Loucy (cell line): Measurements from ENCODE around the gene GLOD4.
"Not testable (repeated sequence)": the region's sequence is repeated elsewhere in the genome, so short reads cannot be mapped to it uniquely, and the experiment has no call there.

ENCODE experiments used
- H2AFZ ChIP-seq: fragments of 200-600 bp; sonication (generic); 2 replicates; pipeline ENCODE4 v1.6.0; 2016; ENCODE audit warnings: antibody characterized with exemption, mild to moderate bottlenecking, low read length, moderate library complexity
- H3F3A ChIP-seq: fragments of 200-600 bp; 2 replicates; pipeline ENCODE4 v1.6.0; 2016; ENCODE audit warnings: antibody characterized with exemption, low read depth, mild to moderate bottlenecking
- H3K27me3 ChIP-seq: fragments of 200-600 bp; sonication (generic); 2 replicates; pipeline ENCODE4 v1.6.1; 2014; ENCODE audit warnings: low read length, mild to moderate bottlenecking; ENCODE audit not compliant: insufficient read depth, poor library complexity, severe bottlenecking
- H3K36me3 ChIP-seq: fragments of 200-600 bp; sonication (generic); 2 replicates; pipeline ENCODE4 v1.6.1; 2016; ENCODE audit warnings: low read length; ENCODE audit not compliant: insufficient read depth
- H3K4me1 ChIP-seq: fragments of 200-600 bp; sonication (generic); 2 replicates; pipeline ENCODE4 v1.5.1; 2014; ENCODE audit warnings: low read length, mild to moderate bottlenecking; ENCODE audit not compliant: insufficient read depth, poor library complexity, severe bottlenecking
- H3K4me2 ChIP-seq: fragments of 200-600 bp; sonication (generic); 2 replicates; pipeline ENCODE4 v1.6.0; 2014; ENCODE audit warnings: antibody characterized with exemption, low read length, low read depth, mild to moderate bottlenecking; ENCODE audit not compliant: poor library complexity, severe bottlenecking
- H3K4me3 ChIP-seq: fragments of 200-600 bp; sonication (generic); 2 replicates; pipeline ENCODE4 v1.5.1; 2014; ENCODE audit warnings: low read length, mild to moderate bottlenecking, mixed read lengths; ENCODE audit not compliant: poor library complexity, severe bottlenecking
- H3K79me2 ChIP-seq: fragments of 200-600 bp; sonication (generic); 2 replicates; pipeline ENCODE4 v1.6.1; 2014; ENCODE audit warnings: low read length; ENCODE audit not compliant: insufficient read depth
- H3K9ac ChIP-seq: fragments of 200-600 bp; sonication (generic); 2 replicates; pipeline ENCODE4 v1.6.0; 2014; ENCODE audit warnings: mild to moderate bottlenecking, low read depth, low read length, moderate library complexity; ENCODE audit not compliant: poor library complexity, severe bottlenecking
- H3K9me2 ChIP-seq: fragments of 200-600 bp; sonication (generic); replicated peaks from 2 replicates; pipeline ENCODE4 v1.6.1; 2016; ENCODE audit warnings: low read depth, low read length, mixed read lengths
- H3K9me3 ChIP-seq: fragments of 200-600 bp; sonication (generic); 2 replicates; pipeline ENCODE4 v1.6.1; 2014; ENCODE audit warnings: mild to moderate bottlenecking, antibody characterized with exemption, low read length, low read depth; ENCODE audit not compliant: insufficient read depth
- H4K20me1 ChIP-seq: fragments of 200-600 bp; sonication (generic); 2 replicates; pipeline ENCODE4 v1.6.0; 2014; ENCODE audit warnings: antibody characterized with exemption, low read length, mild to moderate bottlenecking; ENCODE audit not compliant: insufficient read depth, poor library complexity, severe bottlenecking
- CTCF ChIP-seq: fragments of 200-600 bp; sonication (generic); conservative IDR thresholded peaks from 2 replicates; pipeline ENCODE4 v1.5.1; 2014; ENCODE audit warnings: mild to moderate bottlenecking, antibody characterized with exemption, low read length
- EZH2phosphoT487 ChIP-seq: fragments of 200-600 bp; IDR thresholded peaks from 2 replicates; pipeline ENCODE4 v1.6.1; 2018; ENCODE audit warnings: antibody characterized with exemption, mild to moderate bottlenecking, moderate library complexity, borderline replicate concordance

Gene GLOD4

GRCh38 chr17:751269-752001 lies 30.6 kb downstream of the GLOD4 start:
- H3K27me3 ChIP-seq, result no peaks in the 10 kb centered on the region
- peaks cover 16% of the 10 kb centered on the region; the same call in 1 of the 2 replicates for H3K36me3 ChIP-seq
- H3K4me2 ChIP-seq, result peak overlapping the region; percentile 94
- peaks cover 12% of the 10 kb centered on the region for H3F3A ChIP-seq
- no peaks in the 10 kb centered on the region for H3K9me2 ChIP-seq
- peaks cover 27% of the 10 kb centered on the region for H3K4me1 ChIP-seq
- no peaks in the 10 kb centered on the region for H3K9me3 ChIP-seq
- TF ChIP-seq EZH2phosphoT487 (no peak), CTCF (no peak)
- H2AFZ ChIP-seq, result peak overlapping the region; percentile 94
- H3K9ac ChIP-seq, result peak overlapping the region; percentile 86
- H3K4me3 ChIP-seq, result peak overlapping the region; percentile 79
- H4K20me1 ChIP-seq, result peaks cover 6% of the 10 kb centered on the region
- H3K79me2 ChIP-seq, result peaks cover 35% of the 10 kb centered on the region

- Histone ChIP-seq H3K9me3 (no peaks in the 10 kb centered on the region), H3K4me3 (peak overlapping the region; percentile 79), H4K20me1 (peaks cover 6% of the 10 kb centered on the region), H3K79me2 (peaks cover 35% of the 10 kb centered on the region), H3K9me2 (no peaks in the 10 kb centered on the region), H3F3A (peaks cover 12% of the 10 kb centered on the region), H3K4me1 (peaks cover 27% of the 10 kb centered on the region), H3K9ac (peak overlapping the region; percentile 86), H3K4me2 (peak overlapping the region; percentile 94), H2AFZ (no peak overlapping the region), H3K27me3 (no peaks in the 10 kb centered on the region), H3K36me3 (peaks cover 23% of the 10 kb centered on the region; the same call in 1 of the 2 replicates)
- TF ChIP-seq CTCF (no peak), EZH2phosphoT487 (no peak)
These were observed 31.5 kb downstream of the GLOD4 start for GRCh38 chr17:750431-751037.

DNA sequence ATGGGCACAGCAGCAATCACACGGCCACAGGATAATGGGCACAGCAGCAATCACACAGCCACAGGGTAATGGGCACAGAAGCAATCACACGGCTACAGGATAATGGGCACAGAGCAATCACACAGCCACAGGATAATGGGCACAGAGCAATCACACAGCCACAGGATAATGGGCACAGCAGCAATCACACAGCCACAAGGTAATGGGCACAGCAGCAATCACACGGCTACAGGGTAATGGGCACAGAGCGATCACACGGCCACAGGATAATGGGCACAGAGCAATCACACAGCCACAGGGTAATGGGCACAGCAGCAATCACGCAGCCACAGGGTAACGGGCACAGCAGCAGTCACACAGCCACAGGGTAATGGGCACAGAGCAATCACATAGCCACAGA lies 32.7 kb downstream of the GLOD4 start:
- Histone ChIP-seq H3K4me2 (peak overlapping the region; percentile 94), H3K79me2 (peaks cover 40% of the 10 kb centered on the region), H3K4me3 (peak overlapping the region; percentile 79), H3K36me3 (peaks cover 34% of the 10 kb centered on the region; the same call in 1 of the 2 replicates), H3K9ac (peak overlapping the region; percentile 86), H3K4me1 (peaks cover 27% of the 10 kb centered on the region)
- H3K27me3 ChIP-seq, H4K20me1 ChIP-seq, H2AFZ ChIP-seq, H3F3A ChIP-seq, H3K9me3 ChIP-seq, H3K9me2 ChIP-seq: not testable (repeated sequence)

- not testable (repeated sequence) for H4K20me1 ChIP-seq, H3K27me3 ChIP-seq, H3F3A ChIP-seq, H2AFZ ChIP-seq, H3K9me3 ChIP-seq, H3K9me2 ChIP-seq, H3K9ac ChIP-seq
- Histone ChIP-seq H3K36me3 (peaks cover 39% of the 10 kb centered on the region; the same call in 1 of the 2 replicates), H3K79me2 (peaks cover 40% of the 10 kb centered on the region), H3K4me1 (peaks cover 27% of the 10 kb centered on the region), H3K4me2 (peak overlapping the region; percentile 51), H3K4me3 (peak overlapping the region; percentile 43)
These were observed 33.5 kb downstream of the GLOD4 start for GRCh38 chr17:748604-749003.
